ENCODE data around the gene SLC25A48.

- TF ChIP-seq CTCF (conservative IDR thresholded peaks at IDR 0.05 in 1 of 2, IDR thresholded peaks at IDR 0.05 in 1 of 2; ENCODE audit: low read depth in 1 of 2, low read length in 2 of 2) (no peak), EZH2 (IDR thresholded peaks at IDR 0.05; ENCODE audit: low read length, missing control alignments) (no peak)
These were observed 46.8 kb downstream of the SLC25A48 start for GRCh38 chr5:135881244-135881643.

All from fibroblast of lung (primary cell).